CD8-positive, alpha-beta memory T cell (primary cell): ENCODE data around the gene NSMCE1. TPM values are rescaled to one million over a fixed set of nuclear protein-coding genes. Genes with fewer than 3 reads are reported as not detected.
A peak's percentile ranks its signal among the peaks of the same experiment; 100 is the strongest.

ENCODE experiments used
- CTCF ChIA-PET: fragments of 350-600 bp; sonication (Branson Sonifier 250); formaldehyde crosslinking; loops from one replicate; lab custom pipeline; 2021; ENCODE audit warnings: antibody characterized with exemption; lab: Charles Lee
- POLR2A ChIA-PET: fragments of 350-600 bp; sonication (Branson Sonifier 250); formaldehyde crosslinking; loops from one replicate; lab custom pipeline; 2021; ENCODE audit warnings: antibody characterized with exemption; lab: Charles Lee
- DNase-seq, 5 donors: peaks; one replicate each; pipeline versions ENCODE4 v3.0.0 to v3.0.0-alpha.2; 2020 to 2022; ENCODE audit warnings: mixed read lengths in 1 of 5
- H3K27ac ChIP-seq: one replicate; pipeline ENCODE4 v1.7.0; 2013; ENCODE audit warnings: low read depth, mild to moderate bottlenecking, low read length, moderate library complexity
- H3K27me3 ChIP-seq: 2 replicates; pipeline ENCODE4 v1.7.0; 2013; ENCODE audit warnings: low read length, mild to moderate bottlenecking; ENCODE audit not compliant: insufficient read depth, poor library complexity, severe bottlenecking
- H3K36me3 ChIP-seq: 2 replicates; pipeline ENCODE4 v1.7.0; 2013; ENCODE audit warnings: mild to moderate bottlenecking, low read length, moderate library complexity; ENCODE audit not compliant: insufficient read depth
- H3K4me1 ChIP-seq: 2 replicates; pipeline ENCODE4 v1.7.0; 2013; ENCODE audit warnings: mild to moderate bottlenecking, low read length, moderate library complexity; ENCODE audit not compliant: insufficient read depth
- H3K4me3 ChIP-seq: 2 replicates; pipeline ENCODE4 v1.7.0; 2013; ENCODE audit warnings: mild to moderate bottlenecking, low read length
- H3K9me3 ChIP-seq: 2 replicates; pipeline ENCODE4 v1.7.0; 2013; ENCODE audit warnings: mild to moderate bottlenecking, low read length
- H3K27ac Mint-ChIP-seq, 8 donors: one replicate each; pipeline ENCODE4 v1.8.0; 2020 to 2021; ENCODE audit warnings: mixed read lengths in 8 of 8, mild to moderate bottlenecking in 6 of 8, inconsistent platforms in 3 of 8, moderate library complexity in 3 of 8
- H3K27me3 Mint-ChIP-seq, 2 donors: one replicate each; pipeline ENCODE4 v1.8.0; 2020 to 2021; ENCODE audit warnings: mixed read lengths in 2 of 2, mild to moderate bottlenecking in 1 of 2, moderate library complexity in 1 of 2
- H3K36me3 Mint-ChIP-seq, 3 donors: one replicate each; pipeline ENCODE4 v1.8.0; 2020 to 2021; ENCODE audit warnings: mixed read lengths in 3 of 3, inconsistent platforms in 1 of 3, mild to moderate bottlenecking in 1 of 3
- H3K4me1 Mint-ChIP-seq, 3 donors: one replicate each; pipeline ENCODE4 v1.8.0; 2020 to 2021; ENCODE audit warnings: mixed read lengths in 3 of 3, inconsistent platforms in 1 of 3, mild to moderate bottlenecking in 1 of 3
- H3K4me3 Mint-ChIP-seq, 7 donors: one replicate each; pipeline ENCODE4 v1.8.0; 2020 to 2021; ENCODE audit warnings: mixed read lengths in 7 of 7, mild to moderate bottlenecking in 6 of 7, moderate library complexity in 4 of 7, inconsistent platforms in 2 of 7
- H3K9me3 Mint-ChIP-seq, 5 donors: one replicate each; pipeline ENCODE4 v1.8.0; 2020 to 2022; ENCODE audit warnings: mixed read lengths in 5 of 5, mild to moderate bottlenecking in 3 of 5, moderate library complexity in 2 of 5, inconsistent platforms in 1 of 5
- polyA plus RNA-seq: library from polyadenylated mRNA; unstranded; fragments of 300-500 nt; fragmentation: Illumina TruSeq; gene quantifications from one replicate; pipeline ENCODE4 v1.2.3, GENCODE V29; 2021
- total RNA-seq, 2 experiments: library from RNA; stranded (reverse); gene quantifications; one replicate each; pipeline ENCODE4 v1.2.3, GENCODE V29; 2021

Gene NSMCE1
- total and polyA plus RNA-seq, 3 experiments from 2014 or later, result 103 to 132 (median 114) TPM

DNA sequence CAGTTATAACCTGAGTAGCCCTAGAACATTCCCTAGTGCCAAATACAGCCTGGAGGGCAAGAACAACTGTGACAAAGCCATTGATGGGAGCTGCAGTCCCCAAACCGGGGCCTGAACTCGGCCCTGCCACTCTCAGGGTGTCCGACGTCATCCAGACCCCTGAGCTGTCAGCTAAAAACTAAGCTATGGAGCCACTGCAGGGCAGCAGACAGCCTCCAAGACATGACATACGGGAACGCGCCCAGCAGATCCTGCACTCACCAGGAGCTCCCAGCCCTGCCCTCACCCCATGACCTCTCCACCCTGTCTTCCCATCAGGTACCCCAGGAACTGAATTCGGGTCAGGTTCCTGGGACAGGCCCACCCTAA is 36.9 kb downstream of the NSMCE1 start:
- peaks cover 74% of the 10 kb centered on the region for H3K4me1 ChIP-seq
- peaks cover 3% of the 10 kb centered on the region for H3K36me3 ChIP-seq
- POLR2A ChIA-PET, result interaction anchor here (0.6 to 1.8 kb wide), 5 partner anchors 36 to 232 kb away, joined by 3 to 5 read pairs (median 3); no protein-coding TSS in a partner anchor
- H3K27me3 ChIP-seq, result no peaks in the 10 kb centered on the region
- peaks cover 66 to 86% (median 67%) of the 10 kb centered on the region in 3 donors for H3K4me1 Mint-ChIP-seq
- H3K27ac ChIP-seq, result peak overlapping the region; percentile 3
- H3K36me3 Mint-ChIP-seq, result peaks cover 2 to 28% (median 4%) of the 10 kb centered on the region in 3 donors
- peaks cover 0 to 2% of the 10 kb centered on the region in 2 donors for H3K27me3 Mint-ChIP-seq
- H3K27ac Mint-ChIP-seq, result peak overlapping the region; percentile 97 to 100 (median 98)
- peak overlapping the region; percentile 38 for H3K4me3 ChIP-seq
- peak overlapping the region in 6 of 7 donors; percentile 19 to 80 (median 66) for H3K4me3 Mint-ChIP-seq
- no peaks in the 10 kb centered on the region for H3K9me3 Mint-ChIP-seq
- CTCF ChIA-PET, result interaction anchor here (0.7 to 4.5 kb wide), 10 partner anchors 28 to 222 kb away, joined by 3 to 47 read pairs (median 16); partner anchors contain the start of gene KDM8
- no peak for DNase-seq
- no peaks in the 10 kb centered on the region for H3K9me3 ChIP-seq

- Histone ChIP-seq H3K27ac (peak overlapping the region; percentile 51), H3K9me3 (no peaks in the 10 kb centered on the region), H3K36me3 (peaks cover 3% of the 10 kb centered on the region), H3K4me1 (peaks cover 63% of the 10 kb centered on the region), H3K27me3 (no peaks in the 10 kb centered on the region), H3K4me3 (peak overlapping the region; percentile 36)
- no peaks in the 10 kb centered on the region for H3K9me3 Mint-ChIP-seq
- DNase-seq, result peak; percentile 56 to 86 (median 83)
- peak overlapping the region; percentile 8 to 88 (median 80) for H3K4me3 Mint-ChIP-seq
- CTCF ChIA-PET, result interaction anchor here (0.7 to 4.5 kb wide), 32 partner anchors 9 to 233 kb away, joined by 3 to 47 read pairs (median 4); partner anchors contain the start of gene KDM8
- peak overlapping the region; percentile 97 to 100 (median 98) for H3K27ac Mint-ChIP-seq
- peaks cover 68 to 86% (median 69%) of the 10 kb centered on the region in 3 donors for H3K4me1 Mint-ChIP-seq
- H3K36me3 Mint-ChIP-seq, result peaks cover 4 to 38% (median 5%) of the 10 kb centered on the region in 3 donors
- H3K27me3 Mint-ChIP-seq, result peaks cover 0 to 2% of the 10 kb centered on the region in 2 donors
- POLR2A ChIA-PET, result interaction anchor here (0.6 to 1.9 kb wide), 13 partner anchors 27 to 320 kb away, joined by 3 to 16 read pairs (median 4); partner anchors contain the start of genes IL21R, KATNIP and KDM8
These were observed 38.0 kb downstream of the NSMCE1 start for GRCh38 chr16:27230562-27231001.

GRCh38 chr16:27229891-27230470 is 38.6 kb downstream of the NSMCE1 start:
- POLR2A ChIA-PET, result interaction anchor here (0.6 to 1.9 kb wide), 12 partner anchors 26 to 320 kb away, joined by 3 to 16 read pairs (median 4); partner anchors contain the start of genes IL21R, KATNIP and KDM8
- Mint-ChIP-seq H3K27me3 (peaks cover 0 to 2% of the 10 kb centered on the region in 2 donors), H3K36me3 (peaks cover 2 to 43% (median 5%) of the 10 kb centered on the region in 3 donors), H3K4me3 (peak overlapping the region; percentile 8 to 88 (median 80)), H3K4me1 (peaks cover 65 to 81% (median 66%) of the 10 kb centered on the region in 3 donors), H3K27ac (peak overlapping the region; percentile 91 to 100 (median 98)), H3K9me3 (no peaks in the 10 kb centered on the region)
- peak overlapping the region; percentile 36 for H3K4me3 ChIP-seq
- H3K36me3 ChIP-seq, result peaks cover 3% of the 10 kb centered on the region
- no peaks in the 10 kb centered on the region for H3K27me3 ChIP-seq
- H3K9me3 ChIP-seq, result no peaks in the 10 kb centered on the region
- peak in 1 of 5 donors; percentile 39 for DNase-seq
- peak overlapping the region; percentile 51 for H3K27ac ChIP-seq
- peaks cover 57% of the 10 kb centered on the region for H3K4me1 ChIP-seq
- CTCF ChIA-PET, result interaction anchor here (0.7 to 4.5 kb wide), 29 partner anchors 10 to 233 kb away, joined by 3 to 47 read pairs (median 4); partner anchors contain the start of gene KDM8

DNA sequence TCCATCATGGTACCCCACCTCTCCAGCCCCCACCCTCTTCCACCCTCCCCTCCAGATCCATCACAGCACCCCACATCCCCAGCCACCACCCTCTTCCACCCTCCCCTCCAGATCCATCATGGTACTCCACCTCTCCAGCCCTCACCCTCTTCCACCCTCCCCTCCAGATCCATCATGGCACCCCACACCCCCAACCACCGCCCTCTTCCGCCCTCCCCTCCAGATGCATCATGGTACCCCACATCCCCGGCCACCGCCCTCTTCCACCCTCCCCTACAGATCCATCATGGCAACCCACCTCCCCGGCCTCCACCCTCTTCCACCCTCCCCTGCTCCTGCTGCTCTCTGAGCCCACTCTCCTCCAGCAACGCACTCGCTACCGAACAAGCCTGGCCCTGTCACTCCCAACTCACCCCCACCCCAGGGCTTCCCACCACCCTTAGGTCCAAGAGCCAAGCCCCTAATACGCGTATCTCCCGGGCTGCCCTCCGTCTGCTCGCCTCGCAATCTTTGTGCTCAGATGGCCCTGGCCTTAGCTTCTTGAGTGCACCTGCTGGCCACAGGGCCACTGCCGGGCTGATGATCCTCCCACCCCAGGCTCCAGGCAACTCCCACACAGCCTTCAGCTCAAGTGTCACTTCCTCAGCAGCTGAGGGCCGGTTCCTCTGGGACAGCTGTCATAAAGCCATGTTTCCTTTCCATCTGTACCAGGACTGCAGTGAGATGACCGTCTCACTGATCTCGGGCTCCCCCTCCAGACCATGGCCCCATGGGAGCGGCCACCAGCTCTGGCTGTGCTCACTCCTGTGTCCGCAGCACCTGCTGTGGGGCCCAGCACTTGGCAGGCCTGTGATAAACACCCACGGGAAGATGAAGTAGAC is 39.7 kb downstream of the NSMCE1 start:
- Mint-ChIP-seq H3K9me3 (no peaks in the 10 kb centered on the region), H3K36me3 (peaks cover 0 to 51% (median 3%) of the 10 kb centered on the region in 3 donors), H3K27me3 (peaks cover 0 to 2% of the 10 kb centered on the region in 2 donors), H3K27ac (peak overlapping the region in 7 of 8 donors; percentile 42 to 100 (median 77)), H3K4me1 (peaks cover 54 to 70% (median 55%) of the 10 kb centered on the region in 3 donors), H3K4me3 (peak overlapping the region in 1 of 7 donors; percentile 56)
- Histone ChIP-seq H3K27ac (no peak overlapping the region), H3K27me3 (no peaks in the 10 kb centered on the region), H3K4me1 (peaks cover 46% of the 10 kb centered on the region), H3K36me3 (peaks cover 3% of the 10 kb centered on the region), H3K9me3 (no peaks in the 10 kb centered on the region), H3K4me3 (no peak overlapping the region)
- CTCF ChIA-PET, result interaction anchor here (1.0 to 4.5 kb wide), 7 partner anchors 49 to 234 kb away, joined by 5 to 47 read pairs (median 19); no protein-coding TSS in a partner anchor
- POLR2A ChIA-PET, result no interaction called here
- peak in 1 of 5 donors; percentile 33 for DNase-seq

DNA sequence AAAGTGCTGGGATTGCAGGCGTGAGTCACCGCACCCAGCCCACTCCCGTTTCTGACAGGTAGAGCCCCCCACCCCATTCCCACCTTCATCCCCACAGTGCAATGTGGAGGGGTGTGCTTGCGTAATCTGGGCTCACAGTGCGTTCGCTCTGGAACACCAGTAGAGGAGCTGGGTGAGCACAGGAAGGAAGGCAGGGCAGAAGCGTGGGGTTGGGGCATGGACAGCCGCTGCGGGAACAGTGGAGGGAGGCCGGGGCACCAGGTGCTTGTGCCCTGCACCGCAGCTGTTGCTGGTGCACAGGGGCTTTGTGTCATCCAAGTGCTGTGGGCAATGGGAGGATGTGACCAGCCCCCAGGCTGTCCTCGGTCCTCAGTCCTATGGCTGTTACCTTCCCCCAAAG is 40.5 kb downstream of the NSMCE1 start:
- H3K9me3 ChIP-seq, result no peaks in the 10 kb centered on the region
- peaks cover 38% of the 10 kb centered on the region for H3K4me1 ChIP-seq
- H3K4me1 Mint-ChIP-seq, result peaks cover 46 to 62% (median 47%) of the 10 kb centered on the region in 3 donors
- H3K36me3 ChIP-seq, result no peaks in the 10 kb centered on the region
- peaks cover 0 to 3% of the 10 kb centered on the region in 2 donors for H3K27me3 Mint-ChIP-seq
- POLR2A ChIA-PET, result no interaction called here
- H3K27ac Mint-ChIP-seq, result peak overlapping the region in 2 of 8 donors; percentile 19 to 63
- H3K27ac ChIP-seq, result no peak overlapping the region
- H3K4me3 ChIP-seq, result no peak overlapping the region
- no peaks in the 10 kb centered on the region for H3K9me3 Mint-ChIP-seq
- CTCF ChIA-PET, result interaction anchor here (1.0 to 1.2 kb wide), 3 partner anchors 10 to 140 kb away, joined by 3 to 5 read pairs (median 5); no protein-coding TSS in a partner anchor
- H3K27me3 ChIP-seq, result no peaks in the 10 kb centered on the region
- no peak for DNase-seq
- peaks cover 0 to 51% (median 3%) of the 10 kb centered on the region in 3 donors for H3K36me3 Mint-ChIP-seq
- H3K4me3 Mint-ChIP-seq, result no peak overlapping the region

DNA sequence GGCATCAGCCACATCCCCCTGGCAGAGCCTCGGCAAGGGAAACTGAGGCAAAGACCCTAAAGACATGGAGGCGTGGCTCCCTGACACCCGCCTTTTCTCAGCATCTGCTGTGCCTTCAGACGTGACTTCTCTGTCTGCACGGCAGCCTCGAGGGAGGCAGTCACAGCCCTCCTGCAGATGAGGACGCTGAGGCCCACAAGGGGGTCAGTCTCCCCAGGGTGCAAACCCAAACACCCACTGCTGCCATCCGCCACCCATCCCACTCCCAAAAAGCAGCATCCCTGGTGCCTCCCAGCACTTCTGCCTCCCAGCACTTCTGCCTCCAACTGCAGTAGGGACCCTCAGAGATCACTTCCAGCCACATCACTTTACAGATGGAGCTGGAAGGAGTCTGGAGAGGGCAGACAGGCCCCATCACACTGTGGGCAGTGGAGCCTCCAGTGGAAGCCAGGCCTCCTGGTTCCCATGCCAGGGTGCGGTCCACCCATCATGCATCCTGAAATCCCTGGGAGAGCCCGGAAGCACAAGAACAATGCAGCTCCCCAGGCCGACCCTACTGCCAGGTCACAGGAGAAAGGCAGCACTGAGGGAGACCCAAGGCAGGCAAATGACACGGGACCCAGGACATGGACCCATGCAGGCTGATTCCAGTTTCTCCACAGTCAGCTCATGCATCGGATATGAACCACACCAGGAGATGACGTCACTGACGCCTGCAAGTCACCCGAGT is 41.4 kb downstream of the NSMCE1 start:
- H3K4me1 ChIP-seq, result peaks cover 29% of the 10 kb centered on the region
- H3K27ac Mint-ChIP-seq, result peak overlapping the region in 5 of 8 donors; percentile 33 to 92 (median 66)
- ChIA-PET POLR2A (no interaction called here), CTCF (interaction anchor here (1.0 to 3.4 kb wide), 4 partner anchors 8 to 141 kb away, joined by 3 to 20 read pairs (median 5); no protein-coding TSS in a partner anchor)
- H3K4me1 Mint-ChIP-seq, result peaks cover 37 to 53% (median 38%) of the 10 kb centered on the region in 3 donors
- no peak overlapping the region for H3K4me3 ChIP-seq
- no peak overlapping the region for H3K4me3 Mint-ChIP-seq
- no peaks in the 10 kb centered on the region for H3K9me3 Mint-ChIP-seq
- peaks cover 0 to 3% of the 10 kb centered on the region in 2 donors for H3K27me3 Mint-ChIP-seq
- H3K27ac ChIP-seq, result no peak overlapping the region
- no peaks in the 10 kb centered on the region for H3K9me3 ChIP-seq
- H3K27me3 ChIP-seq, result no peaks in the 10 kb centered on the region
- H3K36me3 Mint-ChIP-seq, result peaks cover 0 to 46% (median 3%) of the 10 kb centered on the region in 3 donors
- DNase-seq, result no peak
- H3K36me3 ChIP-seq, result no peaks in the 10 kb centered on the region

DNA sequence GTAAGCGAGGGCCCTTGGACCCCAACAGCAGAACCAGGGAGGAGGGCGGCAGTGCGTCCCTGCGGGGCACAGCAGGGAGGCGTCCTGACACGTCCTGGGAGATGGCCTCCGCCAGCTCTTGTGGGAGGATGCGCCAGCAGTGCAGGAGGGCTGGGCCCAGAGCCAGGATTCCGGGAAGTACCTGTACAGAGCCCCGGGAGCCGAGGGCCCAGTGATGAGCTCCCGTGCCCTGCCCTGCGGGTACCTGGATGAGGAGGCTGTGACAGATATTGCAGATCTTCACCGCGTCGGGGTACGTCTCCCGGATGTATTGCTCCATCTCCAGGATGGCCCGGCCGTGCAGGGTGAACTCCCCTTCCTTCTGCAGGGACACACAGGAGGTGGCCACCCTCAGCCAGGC is 42.1 kb downstream of the NSMCE1 start:
- CTCF ChIA-PET, result interaction anchor here (0.8 to 3.4 kb wide), 3 partner anchors 8 to 142 kb away, joined by 3 to 20 read pairs (median 9); partner anchors contain the start of gene KDM8
- H3K27me3 Mint-ChIP-seq, result peaks cover 0 to 3% of the 10 kb centered on the region in 2 donors
- H3K4me1 Mint-ChIP-seq, result peaks cover 30 to 46% (median 31%) of the 10 kb centered on the region in 3 donors
- no peaks in the 10 kb centered on the region for H3K36me3 ChIP-seq
- POLR2A ChIA-PET, result no interaction called here
- H3K36me3 Mint-ChIP-seq, result peaks cover 0 to 47% (median 3%) of the 10 kb centered on the region in 3 donors
- DNase-seq, result no peak
- peak overlapping the region in 2 of 7 donors; percentile 12 to 43 for H3K4me3 Mint-ChIP-seq
- peaks cover 22% of the 10 kb centered on the region for H3K4me1 ChIP-seq
- no peaks in the 10 kb centered on the region for H3K27me3 ChIP-seq
- H3K4me3 ChIP-seq, result no peak overlapping the region
- no peaks in the 10 kb centered on the region for H3K9me3 Mint-ChIP-seq
- no peaks in the 10 kb centered on the region for H3K9me3 ChIP-seq
- no peak overlapping the region for H3K27ac ChIP-seq
- H3K27ac Mint-ChIP-seq, result peak overlapping the region in 7 of 8 donors; percentile 15 to 91 (median 81)
